GM21723 (cell line): ENCODE measurements around the gene MFSD11.
"Not testable (repeated sequence)": the region's sequence is repeated elsewhere in the genome, so short reads cannot be mapped to it uniquely, and the experiment has no call there.

ENCODE experiments used
- ATAC-seq: cut with Tn5 transposase; IDR thresholded peaks from one replicate; pipeline ENCODE4 v1.9.1; 2021; ENCODE audit warnings: mild to moderate bottlenecking, moderate library complexity; ENCODE audit not compliant: unreplicated experiment

The MFSD11 gene

DNA sequence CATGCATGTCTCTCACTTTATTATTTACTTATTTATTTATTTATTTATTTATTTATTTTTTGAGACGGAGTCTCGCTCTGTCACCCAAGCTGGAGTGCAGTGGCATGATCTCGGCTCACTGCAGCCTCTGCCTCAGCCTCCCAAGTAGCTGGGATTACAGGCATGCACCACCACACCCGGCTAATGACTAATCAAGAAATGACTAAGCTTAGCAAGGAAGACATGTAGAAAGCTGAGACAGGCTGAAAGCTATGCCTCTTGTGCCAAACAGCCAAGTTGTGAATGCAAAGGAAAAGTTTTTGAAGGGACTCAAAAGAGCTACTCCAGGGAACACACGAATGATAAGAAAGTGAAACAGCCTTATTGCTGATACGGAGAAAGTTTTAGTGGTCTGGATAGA lies 7.9 kb downstream of the MFSD11 start:
- not testable (repeated sequence) for ATAC-seq

DNA sequence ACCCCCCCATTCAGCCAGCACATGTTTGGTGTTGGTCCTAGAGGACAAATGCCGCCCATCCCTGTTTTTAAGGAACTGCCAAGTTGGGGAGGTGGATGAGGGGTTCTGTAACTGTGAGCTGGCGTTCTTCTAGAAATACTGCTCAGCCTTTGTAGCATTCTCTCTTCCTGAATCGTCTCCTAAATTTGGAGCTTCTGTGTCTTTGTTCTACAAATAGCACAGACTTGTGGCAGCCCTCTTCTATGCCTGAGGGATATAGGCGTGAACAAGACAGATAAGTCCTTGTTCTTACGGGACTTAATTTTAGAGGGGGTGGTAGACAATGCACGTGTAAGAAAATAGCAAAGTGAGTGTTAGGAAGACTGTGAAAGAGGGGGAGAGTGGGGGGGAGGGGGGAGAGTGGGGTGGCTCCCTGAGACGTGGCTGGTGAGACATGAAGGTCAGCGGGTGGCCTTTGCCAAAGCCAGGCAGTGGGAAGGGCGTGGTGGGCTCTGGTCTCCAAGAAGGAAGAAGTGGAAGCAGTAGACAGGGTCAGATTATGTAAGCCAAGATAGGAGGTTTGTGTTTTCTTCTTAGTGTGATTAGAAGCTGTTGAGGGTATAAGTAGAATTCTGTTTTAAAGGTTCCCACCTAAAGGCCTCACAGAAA lies 9.9 kb downstream of the MFSD11 start:
- ATAC-seq: no peak

DNA sequence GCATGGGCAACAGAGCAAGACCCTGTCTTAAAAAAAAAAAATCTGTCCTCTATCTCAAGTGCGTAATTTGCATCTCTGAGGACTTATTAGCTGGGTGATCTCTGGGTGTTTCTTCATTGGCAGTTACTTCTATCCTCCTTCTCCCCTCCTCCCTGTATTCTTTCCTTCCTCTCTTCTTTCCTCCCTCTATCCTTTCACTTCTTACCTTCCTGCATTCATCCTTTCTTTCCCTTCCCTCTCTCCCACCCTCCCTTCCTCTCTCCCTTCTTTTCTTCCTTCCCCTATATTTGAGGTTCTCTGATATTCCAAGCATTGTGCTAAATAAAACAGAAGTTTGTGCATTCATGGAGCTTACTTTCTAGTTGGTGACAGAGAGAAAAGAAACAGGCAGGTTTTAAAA lies 10.7 kb downstream of the MFSD11 start:
- ATAC-seq: no peak

DNA sequence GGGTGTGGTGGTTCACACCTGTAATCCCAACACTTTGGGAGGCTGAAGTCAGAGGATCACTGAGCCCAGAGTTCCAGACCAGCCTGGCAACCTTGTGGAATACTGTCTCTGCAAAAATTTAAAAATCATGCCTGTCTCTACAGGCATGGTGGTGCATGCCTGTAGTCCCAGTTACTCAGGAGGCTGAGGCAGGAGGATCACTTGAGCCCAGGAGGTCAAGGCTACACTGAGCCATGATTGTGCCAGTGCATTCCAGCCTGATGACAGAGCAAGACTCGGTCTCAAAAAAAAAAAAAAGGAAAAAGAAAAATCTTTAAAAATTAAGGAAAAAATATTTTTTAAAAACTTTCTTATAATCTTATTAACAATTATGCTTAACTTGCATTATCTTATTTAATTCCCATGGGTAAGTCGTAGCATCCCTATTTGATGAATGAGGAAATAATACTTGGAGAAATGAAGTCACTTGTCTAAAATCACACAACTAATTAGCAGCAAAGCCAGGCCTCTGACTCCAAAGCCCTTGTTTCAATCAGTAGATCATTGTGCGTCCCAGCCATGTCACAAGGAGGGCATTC lies 13.6 kb downstream of the MFSD11 start:
- no peak for ATAC-seq

DNA sequence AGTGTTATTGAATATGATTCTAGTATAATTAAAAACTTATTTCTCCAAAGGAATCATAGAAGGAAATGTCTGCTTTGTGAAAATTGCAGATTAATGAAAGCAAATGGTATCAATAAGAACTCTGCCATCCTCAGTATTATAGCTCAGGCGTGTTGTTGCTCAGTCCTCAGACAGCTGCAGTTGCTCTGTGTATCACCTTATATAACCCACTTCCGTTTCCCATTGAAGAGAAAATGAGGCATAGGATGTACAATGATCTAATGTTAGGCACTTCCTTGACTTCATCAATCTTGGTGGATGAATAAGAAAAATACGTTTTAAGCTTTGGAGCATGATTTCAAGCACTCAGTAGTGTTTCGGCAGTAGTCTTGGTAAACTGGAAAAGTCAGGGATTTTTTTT lies 14.1 kb downstream of the MFSD11 start:
- ATAC-seq: no peak

GRCh38 chr17:76753061-76753961 lies 15.4 kb downstream of the MFSD11 start:
- ATAC-seq: no peak

DNA sequence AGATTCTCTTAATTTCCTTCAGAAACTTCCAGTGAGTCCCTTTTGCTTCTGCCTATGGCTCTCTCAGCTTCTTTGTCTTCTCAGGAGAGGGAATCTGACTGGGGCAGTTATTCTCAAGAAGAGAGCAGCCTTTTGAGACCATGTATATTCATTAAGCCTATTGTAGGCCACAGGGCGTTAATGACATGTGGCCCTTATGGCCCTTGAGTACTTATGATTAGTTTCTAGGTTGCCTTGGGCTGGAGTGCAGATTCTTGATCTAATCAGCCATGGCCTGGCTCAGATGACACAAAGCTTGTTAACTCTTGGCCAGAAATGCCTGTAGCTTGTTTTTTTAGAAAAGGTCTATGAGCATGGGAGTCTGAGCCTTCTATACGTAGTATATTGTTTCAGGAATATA lies 17.4 kb downstream of the MFSD11 start:
- ATAC-seq: no peak

GRCh38 chr17:76757256-76757655 lies 19.3 kb downstream of the MFSD11 start:
- no peak for ATAC-seq

GRCh38 chr17:76758570-76758969 lies 20.7 kb downstream of the MFSD11 start:
- no peak for ATAC-seq

- ATAC-seq: no peak
These were observed 35.1 kb downstream of the MFSD11 start for GRCh38 chr17:76772842-76773525.

DNA sequence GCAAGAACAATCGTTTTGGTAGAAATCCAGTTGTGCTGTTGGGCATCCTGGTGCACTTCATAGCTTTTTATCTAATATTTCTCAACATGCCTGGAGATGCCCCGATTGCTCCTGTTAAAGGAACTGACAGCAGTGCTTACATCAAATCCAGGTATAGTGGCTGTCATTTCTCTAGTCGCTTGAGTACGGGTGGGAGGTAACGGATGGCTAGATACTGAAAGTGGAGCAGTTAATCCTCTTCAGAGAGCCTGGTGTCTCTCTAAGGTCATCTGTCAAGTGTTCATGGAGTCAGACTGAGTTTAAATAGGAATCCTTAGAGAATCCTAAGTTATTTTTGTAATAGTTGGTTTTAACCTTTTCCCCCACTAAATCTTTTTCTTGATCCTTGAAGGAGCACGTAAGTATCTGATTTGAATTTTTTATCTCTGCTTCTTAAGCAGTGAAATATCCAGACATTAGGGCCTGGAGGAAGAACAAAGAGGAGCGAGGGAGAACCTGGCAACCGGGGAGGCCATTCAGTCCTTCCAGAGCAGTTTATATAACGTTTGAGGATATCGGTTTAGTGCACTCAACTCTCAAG lies 37.2 kb downstream of the MFSD11 start:
- no peak for ATAC-seq

DNA sequence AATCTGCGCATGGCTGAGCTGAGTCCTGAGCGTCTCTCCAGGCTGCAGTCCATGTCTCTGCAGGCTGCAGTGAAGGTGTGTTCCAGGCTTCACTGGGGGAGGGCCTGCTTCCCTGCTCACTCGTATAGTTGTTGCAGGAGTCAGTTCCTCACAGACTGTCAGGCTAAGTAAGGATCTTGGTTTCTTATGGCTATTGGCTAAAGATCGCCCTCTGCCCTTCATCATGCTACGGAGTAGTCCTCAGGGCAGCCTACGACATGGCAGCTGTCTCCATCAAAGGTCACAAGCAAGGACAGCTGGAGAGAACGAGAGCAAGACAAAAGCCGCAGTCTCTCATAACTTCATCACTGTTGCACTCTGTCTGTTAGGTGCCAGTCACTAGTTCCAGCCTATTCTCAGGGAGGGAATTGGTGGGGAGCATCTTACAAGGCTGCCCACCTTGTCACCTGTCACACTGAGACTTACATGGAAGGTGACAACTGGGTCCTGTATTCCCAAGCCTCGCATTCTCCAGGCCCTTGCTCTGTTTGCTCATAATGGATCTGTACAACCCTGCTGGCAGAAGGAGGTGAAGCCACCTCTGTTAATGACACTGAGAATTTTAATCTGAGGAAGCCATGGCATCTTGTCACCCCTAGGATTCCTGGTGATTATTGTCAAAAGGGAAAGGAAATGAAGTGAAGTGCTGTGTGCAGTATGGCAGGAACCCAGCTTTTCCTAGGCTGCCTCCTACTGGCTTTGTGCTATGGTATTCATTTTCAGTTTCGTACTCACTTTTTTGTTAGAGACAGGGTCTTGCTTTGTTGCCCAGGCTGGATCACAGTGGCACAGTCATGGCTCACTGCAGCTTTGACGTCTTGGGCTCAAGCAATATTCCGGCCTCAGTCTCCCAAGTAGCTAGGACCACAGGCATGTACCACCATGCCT lies 43.4 kb downstream of the MFSD11 start:
- no peak for ATAC-seq

- no peak for ATAC-seq
These were observed 45.2 kb downstream of the MFSD11 start for GRCh38 chr17:76783146-76783545.

DNA sequence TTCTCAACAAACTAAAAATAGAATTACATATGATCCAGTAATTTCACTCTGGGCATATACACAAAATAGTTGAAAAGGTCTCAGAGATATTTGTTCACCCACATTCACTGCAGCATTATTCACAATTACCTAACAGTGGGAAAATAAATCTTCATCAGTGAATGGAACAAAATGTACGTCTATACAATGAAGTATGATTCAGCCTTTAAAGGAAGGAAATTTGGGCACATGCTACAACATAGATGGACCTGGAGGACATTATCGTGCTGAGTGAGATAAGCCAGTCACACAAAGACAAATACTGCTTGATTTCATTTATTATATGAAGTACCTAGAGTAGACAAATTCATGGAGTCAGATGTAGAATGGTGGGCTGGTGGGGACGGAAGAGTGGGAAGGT lies 47.0 kb downstream of the MFSD11 start:
- no peak for ATAC-seq

GRCh38 chr17:76787866-76788265 lies 49.9 kb downstream of the MFSD11 start:
- ATAC-seq: not testable (repeated sequence)

DNA sequence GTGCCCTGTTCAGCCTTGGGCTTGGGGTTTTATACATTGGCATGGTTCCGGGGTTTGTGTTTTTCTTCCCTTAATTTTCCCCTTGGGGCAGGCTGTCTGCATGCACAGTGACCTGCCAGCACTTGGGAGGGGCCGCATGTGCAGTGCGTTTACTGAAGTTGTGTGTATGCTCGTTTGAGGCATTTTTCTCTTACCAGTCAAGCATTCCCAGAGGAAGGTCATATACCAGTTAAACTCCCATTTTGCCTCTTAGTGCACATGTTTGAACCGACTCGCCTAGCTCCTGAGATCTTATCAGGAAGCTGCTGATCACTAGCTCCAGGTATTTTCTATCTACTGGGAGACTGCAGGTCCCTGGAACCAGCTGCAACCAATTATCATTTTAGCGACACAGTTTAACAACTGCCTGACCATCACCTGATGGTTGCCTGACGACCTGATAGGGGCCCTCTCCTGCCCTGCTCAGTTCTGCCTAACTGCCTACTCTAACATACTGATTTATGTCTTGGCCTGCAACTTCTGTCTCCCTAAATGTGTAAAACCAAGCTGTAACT lies 51.4 kb downstream of the MFSD11 start:
- no peak for ATAC-seq

- ATAC-seq: no peak
These were observed 53.4 kb downstream of the MFSD11 start for GRCh38 chr17:76791053-76791980.

- ATAC-seq: no peak
These were observed 54.4 kb downstream of the MFSD11 start for GRCh38 chr17:76792348-76792747.

GRCh38 chr17:76793775-76794174 lies 55.9 kb downstream of the MFSD11 start:
- no peak for ATAC-seq
